GM18499 (cell line): ENCODE data around the gene TMCO5A.
"Not testable (repeated sequence)": the region's sequence is repeated elsewhere in the genome, so short reads cannot be mapped to it uniquely, and the experiment has no call there.

Source experiments
- ATAC-seq: cut with Tn5 transposase; IDR thresholded peaks from one replicate; pipeline ENCODE4 v1.9.1; 2021; ENCODE audit warnings: moderate number of reproducible peaks; ENCODE audit not compliant: insufficient read depth, unreplicated experiment

Gene TMCO5A

DNA sequence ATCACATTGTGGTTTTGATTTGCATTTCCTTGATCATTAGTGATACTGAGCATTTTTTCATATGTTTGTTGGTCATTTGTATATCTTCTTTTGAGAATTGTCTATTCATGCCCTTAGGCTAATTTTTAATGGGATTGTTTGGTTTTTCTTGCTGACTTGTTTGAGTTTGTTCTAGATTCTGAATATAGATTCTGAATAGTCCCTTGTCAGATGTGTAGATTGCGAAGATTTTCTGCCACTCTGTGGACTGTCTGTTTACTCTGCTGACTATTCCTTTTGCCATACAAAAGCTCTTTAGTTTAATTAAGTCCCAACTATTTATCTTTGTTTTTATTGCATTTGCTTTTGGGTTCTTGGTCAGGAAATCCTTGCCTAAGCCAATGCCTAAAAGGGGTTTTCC, 26.3 kb downstream of the TMCO5A start:
- not testable (repeated sequence) for ATAC-seq

DNA sequence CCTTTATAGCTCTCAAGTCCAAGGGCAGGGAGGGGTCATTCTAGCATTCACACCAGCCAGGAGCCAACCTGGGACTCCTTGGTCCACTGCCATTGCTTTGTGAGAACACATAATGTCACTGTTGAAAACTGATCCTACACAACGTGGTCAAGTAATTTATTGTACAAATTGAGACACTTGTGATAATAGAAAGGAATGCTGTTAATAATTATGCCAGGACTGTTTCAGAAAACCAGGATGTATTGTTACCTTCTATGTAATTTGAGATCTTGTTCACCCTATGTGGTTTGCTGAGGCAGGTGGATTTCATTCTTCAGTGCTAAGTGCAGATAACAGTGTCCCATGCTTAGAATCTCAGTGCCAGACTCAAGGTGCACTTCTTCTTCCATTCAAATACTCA, 33.3 kb downstream of the TMCO5A start:
- ATAC-seq: no peak

DNA sequence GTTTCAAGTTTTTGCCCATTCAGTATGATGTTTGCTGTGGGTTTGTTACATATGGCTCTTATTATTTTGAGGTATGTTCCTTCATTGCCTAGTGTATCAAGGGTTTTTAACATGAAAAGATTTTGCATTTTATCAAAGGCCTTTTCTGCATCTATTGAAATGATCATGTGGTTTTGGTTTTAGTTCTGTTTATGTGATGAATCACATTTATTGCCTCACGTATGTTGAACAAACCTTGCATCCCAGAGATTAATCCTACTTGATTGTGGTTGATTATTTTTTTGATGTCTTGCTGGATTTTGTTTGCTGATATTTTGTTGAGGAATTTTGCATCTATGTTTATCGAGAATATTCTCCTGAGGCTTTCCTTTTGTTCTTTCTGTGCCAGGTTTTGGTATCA, 39.4 kb downstream of the TMCO5A start:
- ATAC-seq: no peak

DNA sequence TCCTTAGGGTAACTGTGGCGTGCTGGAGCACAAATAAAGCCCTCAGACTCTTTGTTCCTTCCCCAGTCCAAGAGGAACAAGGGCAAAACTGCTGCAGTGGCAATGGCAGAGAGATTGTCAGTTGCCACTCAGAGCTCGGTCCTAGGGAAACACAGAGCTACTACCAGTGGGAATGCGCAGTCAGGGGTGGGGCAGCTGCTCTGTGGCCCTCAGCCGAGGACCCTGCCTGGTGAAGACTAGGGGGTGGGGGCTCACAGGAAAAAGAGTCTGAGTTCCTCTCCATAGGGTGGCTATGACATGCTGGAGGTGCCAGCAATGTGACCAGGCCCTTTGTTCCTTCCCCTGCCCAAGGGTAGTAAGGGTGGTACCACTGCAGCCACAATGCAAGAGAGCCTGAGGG, 43.8 kb downstream of the TMCO5A start:
- ATAC-seq: no peak

DNA sequence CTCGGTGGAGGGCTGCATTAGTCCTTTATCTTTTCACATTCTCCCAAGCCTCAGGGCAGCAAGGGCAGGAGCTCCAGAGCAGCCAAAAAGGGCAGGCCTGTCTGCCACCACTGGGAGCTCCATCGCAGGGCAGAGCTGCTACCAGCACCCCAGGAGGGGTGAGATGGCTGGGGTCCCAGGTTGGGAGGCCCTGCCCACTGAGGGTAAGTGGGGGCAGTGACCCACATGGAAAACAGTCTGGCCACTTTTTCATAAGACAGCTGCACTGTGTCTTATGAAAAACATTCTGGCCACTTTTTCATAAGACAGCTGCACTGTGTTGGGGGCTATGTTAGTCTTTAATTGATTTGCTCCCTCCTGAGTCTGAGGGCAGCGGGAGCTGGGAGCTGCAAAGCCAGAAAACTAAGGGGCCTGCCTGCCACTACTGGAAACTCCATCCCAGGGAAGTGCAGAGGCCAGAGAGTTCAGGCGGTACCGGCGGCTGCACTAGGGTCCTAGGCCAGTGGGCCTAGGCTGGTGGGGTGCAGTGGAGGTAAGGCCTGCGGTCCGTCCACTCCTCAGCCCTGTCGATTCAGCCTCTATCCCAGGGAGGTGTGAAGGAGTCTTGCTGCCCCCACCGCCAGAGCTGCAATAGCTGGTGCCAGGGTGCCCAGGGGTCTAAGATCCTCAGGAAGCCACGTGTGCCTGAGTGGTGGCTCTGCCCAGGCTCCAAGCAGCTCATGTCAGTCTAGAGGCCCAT, 45.4 kb downstream of the TMCO5A start:
- ATAC-seq: no peak

DNA sequence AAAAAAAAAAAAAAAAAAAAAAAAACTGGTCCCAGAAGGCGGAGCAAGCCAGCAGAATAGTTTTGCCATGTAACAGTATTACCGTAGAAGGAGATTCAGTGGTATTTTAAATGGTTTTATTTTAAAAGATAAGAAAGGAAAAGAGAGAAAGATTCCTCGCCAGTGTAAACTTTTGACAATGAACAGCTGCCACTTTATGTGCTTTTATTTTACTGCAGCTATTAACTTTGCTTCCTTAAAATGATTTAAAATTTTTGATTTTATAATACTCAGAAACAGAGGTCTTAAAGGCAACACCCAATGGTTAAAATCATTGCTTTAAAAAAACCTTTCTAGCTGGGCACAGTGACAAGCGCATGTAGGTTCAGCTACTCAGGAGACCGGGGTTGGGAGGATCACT, 46.8 kb downstream of the TMCO5A start:
- no peak for ATAC-seq

DNA sequence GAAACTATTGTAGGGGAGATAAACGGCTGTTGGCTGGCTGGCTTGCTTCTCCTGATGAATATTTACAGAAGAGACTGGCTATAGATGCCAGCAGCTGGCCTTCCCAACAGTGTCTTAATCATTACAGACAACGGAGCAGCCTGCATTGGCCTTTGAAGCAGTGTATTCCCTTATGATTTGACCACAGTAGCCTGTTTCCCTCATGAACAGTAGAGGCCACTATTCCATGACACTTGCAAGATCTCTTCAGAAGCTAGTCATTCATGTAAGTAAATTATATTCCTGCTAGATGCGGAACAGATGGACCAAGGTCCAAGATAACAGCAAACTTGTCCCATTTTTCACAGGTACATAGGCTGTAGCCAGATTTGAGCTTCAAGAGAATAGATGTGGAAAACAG, 47.3 kb downstream of the TMCO5A start:
- ATAC-seq: no peak

DNA sequence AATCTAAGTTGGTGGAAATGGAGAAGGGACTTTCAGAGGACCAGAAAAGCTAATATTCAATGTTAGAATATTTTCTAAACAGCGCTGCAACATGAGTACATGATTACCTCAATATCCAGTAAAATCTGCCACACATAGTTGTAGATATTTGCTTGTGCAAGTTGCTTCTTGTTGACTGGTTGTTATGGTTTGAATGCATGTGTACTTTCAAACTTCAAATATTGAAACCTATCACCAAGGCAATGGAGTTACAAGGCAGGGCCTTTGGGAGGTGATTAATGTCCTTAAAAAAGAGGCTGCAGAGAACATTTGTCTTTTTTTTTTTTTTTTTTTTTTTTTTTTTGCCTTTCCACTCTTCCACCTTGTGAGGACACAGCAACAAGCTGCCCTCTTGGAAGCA, 49.9 kb downstream of the TMCO5A start:
- ATAC-seq: no peak

DNA sequence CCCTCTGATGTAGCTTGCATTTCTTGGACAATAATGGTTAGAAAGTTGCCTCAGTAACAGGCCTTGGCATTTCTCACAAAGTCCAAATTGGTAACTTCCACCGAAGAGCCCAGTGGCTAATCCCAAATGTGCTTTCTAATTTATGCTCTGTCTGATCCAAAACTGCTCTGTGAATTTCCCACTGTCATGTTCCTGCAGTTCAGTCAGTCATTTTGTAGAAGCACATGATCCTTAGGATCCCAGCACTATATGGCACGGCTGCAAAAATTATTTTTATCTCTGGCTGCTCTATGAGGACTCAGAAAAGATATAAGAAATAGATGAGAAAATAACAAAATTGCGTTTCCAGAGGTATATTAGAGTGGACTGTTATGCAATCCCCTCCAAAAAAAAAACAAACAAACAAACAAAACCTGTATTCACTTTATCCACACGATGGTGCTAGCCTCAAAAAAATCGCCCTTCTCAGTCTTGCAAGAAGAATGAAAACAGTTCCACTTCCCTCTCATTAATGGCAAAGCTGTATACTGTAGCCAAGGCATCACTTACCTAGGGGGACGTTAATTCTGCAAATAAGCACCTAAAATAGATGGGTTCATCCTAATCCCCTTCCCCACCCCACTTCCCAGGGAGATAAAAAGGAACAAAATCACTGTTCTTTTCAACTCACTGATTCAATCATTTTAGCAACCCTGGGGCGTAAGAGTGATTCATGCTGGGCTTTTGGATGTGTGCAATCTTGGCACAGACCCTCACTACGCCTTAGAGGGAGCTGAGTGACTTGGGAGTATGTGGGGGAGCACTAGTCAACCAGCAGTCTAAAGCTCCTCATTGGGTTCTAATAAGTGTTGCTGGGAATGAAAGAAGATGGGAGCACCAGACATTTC, 61.3 kb downstream of the TMCO5A start:
- ATAC-seq: no peak
